HG03521 (cell line): ENCODE data around the gene TIMM23B.
"Not testable (repeated sequence)": the region's sequence is repeated elsewhere in the genome, so short reads cannot be mapped to it uniquely, and the experiment has no call there.

Experiments
- ATAC-seq: cut with Tn5 transposase; IDR thresholded peaks from one replicate; pipeline ENCODE4 v1.9.1; 2021; ENCODE audit warnings: mild to moderate bottlenecking, moderate library complexity; ENCODE audit not compliant: unreplicated experiment

Gene TIMM23B

DNA sequence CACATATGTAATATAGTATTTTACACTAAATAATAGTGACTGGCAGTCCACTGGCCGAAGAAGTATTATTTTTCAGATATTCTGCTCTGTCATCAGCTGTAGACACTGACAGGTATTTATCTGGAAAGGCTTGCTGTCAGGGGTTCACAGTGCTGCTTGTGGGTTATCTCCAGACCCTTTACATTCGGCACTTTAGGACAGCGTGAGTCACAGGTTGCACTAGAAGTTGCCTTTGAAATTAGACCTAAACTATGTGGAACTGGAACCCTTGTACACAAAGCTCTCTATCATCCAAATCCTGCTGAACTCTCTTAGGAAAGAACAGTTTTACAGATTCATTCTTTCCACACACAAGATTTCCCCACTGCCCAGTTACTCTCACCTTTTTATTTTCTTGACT, 30.2 kb downstream of the TIMM23B start:
- ATAC-seq: not testable (repeated sequence)

GRCh38 chr10:49977756-49978155, 35.9 kb downstream of the TIMM23B start:
- not testable (repeated sequence) for ATAC-seq

DNA sequence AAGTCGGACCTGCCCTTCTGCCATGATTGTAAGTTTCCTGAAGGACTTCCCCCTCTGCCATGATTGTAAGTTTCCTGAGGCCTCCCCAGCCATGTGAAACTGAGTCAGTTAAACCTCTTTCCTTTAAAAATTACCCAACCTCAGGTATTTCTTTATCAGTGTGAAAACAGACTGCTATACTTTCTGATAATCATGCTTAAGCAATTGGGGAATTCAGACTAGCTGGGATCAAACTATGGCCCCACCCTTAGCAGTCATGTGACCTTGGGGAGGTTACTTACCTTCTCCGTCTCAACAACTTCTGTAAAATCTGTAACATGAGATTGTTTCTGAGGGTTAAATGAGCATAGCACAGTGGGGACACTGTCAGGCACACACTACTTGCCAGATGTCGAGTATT, 45.4 kb downstream of the TIMM23B start:
- not testable (repeated sequence) for ATAC-seq

- ATAC-seq: not testable (repeated sequence)
These were observed 46.5 kb downstream of the TIMM23B start, which contains the start of gene AGAP6 for GRCh38 chr10:49988376-49988775. Gene AGAP6, plus strand, starts transcription at chr10:49988406. Its CDS starts 310 bp downstream, at chr10:49988716.

- ATAC-seq: not testable (repeated sequence)
These were observed 53.5 kb downstream of the TIMM23B start for GRCh38 chr10:49995321-49995720.

DNA sequence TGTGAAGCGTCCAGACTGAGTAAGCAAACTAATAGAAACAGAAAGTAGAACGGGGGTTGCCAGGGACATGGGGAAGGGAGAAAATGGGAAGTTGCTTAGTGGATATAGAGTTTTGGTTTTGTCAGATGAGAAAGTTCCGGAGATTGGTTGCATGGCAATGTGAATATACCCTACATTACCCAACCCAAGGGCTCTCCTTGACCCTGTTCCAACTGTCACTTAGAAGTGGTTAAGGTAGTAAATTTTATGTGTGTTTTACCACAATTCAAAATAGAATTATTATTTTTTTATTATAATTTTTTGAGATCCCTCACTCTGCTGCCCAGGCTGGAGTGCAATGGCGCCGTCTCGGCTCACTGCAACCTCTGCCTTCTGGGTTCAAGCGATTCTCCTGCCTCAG, 72.2 kb downstream of the TIMM23B start:
- not testable (repeated sequence) for ATAC-seq

DNA sequence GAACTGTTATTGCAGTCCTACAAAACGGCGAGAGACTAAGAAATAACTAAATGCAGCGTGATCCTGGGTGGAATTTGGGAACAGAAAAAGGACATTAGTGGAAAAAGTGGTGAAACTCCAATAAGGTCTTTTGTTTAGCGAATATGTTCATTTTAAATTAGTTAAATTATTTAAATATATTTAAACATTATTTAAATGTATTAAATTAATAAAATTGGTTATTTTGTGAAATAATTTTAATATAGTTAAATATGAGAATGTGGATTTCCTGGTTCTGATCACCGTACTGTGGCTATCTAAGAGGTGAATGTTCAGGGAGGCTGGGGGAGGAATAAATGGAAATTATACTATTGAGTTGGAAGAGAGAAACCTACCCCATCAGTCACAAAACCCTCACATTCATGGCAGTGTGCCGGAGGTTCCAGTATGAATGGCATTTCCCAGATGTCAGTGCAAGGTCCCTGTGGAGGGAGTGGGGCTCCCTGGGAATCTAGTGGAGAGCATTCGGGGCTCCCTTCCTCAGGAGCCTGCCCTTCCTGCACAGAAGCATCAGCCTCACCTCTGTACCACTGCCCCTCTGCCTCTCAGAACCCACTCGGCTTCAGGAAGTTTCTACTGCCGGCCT, 73.9 kb downstream of the TIMM23B start:
- ATAC-seq: not testable (repeated sequence)

DNA sequence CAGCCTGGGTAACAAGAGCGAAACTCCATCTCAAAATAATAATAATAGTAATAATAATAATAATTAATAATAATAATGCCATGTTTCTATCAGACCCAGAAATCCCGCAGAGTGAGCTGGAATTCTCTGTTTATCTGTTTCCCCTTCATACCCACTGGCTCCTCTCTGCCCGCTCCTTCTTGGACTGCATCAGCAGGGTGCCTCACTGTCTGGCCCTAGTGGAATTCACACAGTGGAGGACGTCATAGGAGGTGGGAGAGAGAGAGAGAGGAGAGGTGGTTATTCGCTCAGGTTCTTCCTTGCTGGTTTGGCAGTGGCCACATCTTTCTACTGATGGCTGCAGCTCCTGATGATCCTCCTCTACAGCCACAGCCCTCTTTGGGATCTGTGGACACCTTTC, 75.1 kb downstream of the TIMM23B start:
- not testable (repeated sequence) for ATAC-seq

- not testable (repeated sequence) for ATAC-seq
These were observed 75.8 kb downstream of the TIMM23B start for GRCh38 chr10:50017646-50018045.

GRCh38 chr10:50019279-50019678, 77.4 kb downstream of the TIMM23B start:
- ATAC-seq: not testable (repeated sequence)

DNA sequence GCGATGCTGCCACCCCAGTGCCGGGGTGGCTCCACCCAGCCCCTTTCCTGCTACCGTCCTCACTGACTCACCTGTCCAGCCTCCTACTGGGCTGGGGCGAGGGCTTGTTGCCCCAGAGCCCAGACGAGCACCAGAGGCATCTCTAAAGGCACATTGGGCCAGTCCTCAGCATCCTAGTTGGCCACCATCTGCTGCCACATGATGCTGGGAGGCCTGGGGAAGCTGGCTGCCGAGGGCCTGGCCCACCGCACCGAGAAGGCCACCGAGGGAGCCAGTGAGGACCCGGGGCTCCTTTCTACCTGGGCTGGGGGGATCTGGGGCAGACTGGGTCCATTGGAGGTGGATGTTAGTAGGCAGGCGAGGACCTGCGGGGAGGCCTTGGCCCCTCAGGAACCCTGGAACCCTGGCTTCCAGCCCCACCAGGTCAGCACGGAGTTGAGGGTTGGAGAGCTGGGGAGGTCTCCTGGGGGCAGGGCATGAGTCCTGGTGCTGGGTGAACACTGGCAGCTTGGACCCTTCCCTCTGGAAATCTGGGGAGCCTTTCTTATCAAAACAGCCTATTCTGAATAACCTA, 78.7 kb downstream of the TIMM23B start:
- ATAC-seq: not testable (repeated sequence)

- ATAC-seq: no peak
These were observed 79.8 kb downstream of the TIMM23B start for GRCh38 chr10:50021646-50022045.
